ENCODE data around the gene CTSZ.
"Not testable (repeated sequence)": the region's sequence is repeated elsewhere in the genome, so short reads cannot be mapped to it uniquely, and the experiment has no call there.

Gene CTSZ

GRCh38 chr20:59013959-59014608 lies 7.0 kb upstream of the CTSZ start:
- DNase-seq (ENCODE audit: low read depth, low spot score): no peak

- no peak for DNase-seq (ENCODE audit: low read depth, low spot score)
These were observed 6.2 kb upstream of the CTSZ start for GRCh38 chr20:59013031-59013951.

GRCh38 chr20:59011874-59012157 lies 4.8 kb upstream of the CTSZ start:
- not testable (repeated sequence) for DNase-seq (ENCODE audit: low read depth, low spot score)

GRCh38 chr20:59010995-59011873 lies 4.2 kb upstream of the CTSZ start:
- no peak for DNase-seq (ENCODE audit: low read depth, low spot score)

GRCh38 chr20:59010321-59010994 lies 3.4 kb upstream of the CTSZ start:
- no peak for DNase-seq (ENCODE audit: low read depth, low spot score)

GRCh38 chr20:59008715-59009336 lies 1.8 kb upstream of the CTSZ start:
- DNase-seq (ENCODE audit: low read depth, low spot score): no peak

- no peak for DNase-seq (ENCODE audit: low read depth, low spot score)
These were observed 834 bp upstream of the CTSZ start for GRCh38 chr20:59007665-59008511.

- no peak for DNase-seq (ENCODE audit: low read depth, low spot score)
These were observed 739 bp downstream of the CTSZ start for GRCh38 chr20:59006167-59006863.

GRCh38 chr20:59005523-59006166 lies 1.4 kb downstream of the CTSZ start:
- no peak for DNase-seq (ENCODE audit: low read depth, low spot score)

- no peak for DNase-seq (ENCODE audit: low read depth, low spot score)
These were observed 2.1 kb downstream of the CTSZ start for GRCh38 chr20:59004763-59005522.

- no peak for DNase-seq (ENCODE audit: low read depth, low spot score)
These were observed 2.6 kb downstream of the CTSZ start for GRCh38 chr20:59004493-59004762.

GRCh38 chr20:59003836-59004492 lies 3.1 kb downstream of the CTSZ start:
- DNase-seq (ENCODE audit: low read depth, low spot score): no peak

GRCh38 chr20:59002874-59003399 lies 4.1 kb downstream of the CTSZ start:
- no peak for DNase-seq (ENCODE audit: low read depth, low spot score)

- DNase-seq (ENCODE audit: low read depth, low spot score): no peak
These were observed 4.7 kb downstream of the CTSZ start for GRCh38 chr20:59002388-59002787.

GRCh38 chr20:59001449-59002171 lies 5.4 kb downstream of the CTSZ start:
- DNase-seq (ENCODE audit: low read depth, low spot score): no peak

GRCh38 chr20:59001068-59001448 lies 6.0 kb downstream of the CTSZ start:
- DNase-seq (ENCODE audit: low read depth, low spot score): no peak

GRCh38 chr20:59000326-59000725 lies 6.7 kb downstream of the CTSZ start:
- DNase-seq (ENCODE audit: low read depth, low spot score): no peak
